GM12872 (cell line): ENCODE measurements around the gene TMBIM1.

Experiments
- CTCF ChIP-seq: IDR thresholded peaks from 3 replicates; pipeline ENCODE4 v1.5.1; 2011; ENCODE audit warnings: low read depth, mild to moderate bottlenecking, low read length, moderate library complexity; ENCODE audit not compliant: insufficient read depth

The TMBIM1 gene

GRCh38 chr2:218259099-218259961 lies 33.0 kb downstream of the TMBIM1 start:
- TF ChIP-seq CTCF = no peak

GRCh38 chr2:218257390-218257981 lies 34.8 kb downstream of the TMBIM1 start:
- TF ChIP-seq CTCF = peak; percentile 87

GRCh38 chr2:218256612-218257350 lies 35.5 kb downstream of the TMBIM1 start:
- TF ChIP-seq CTCF = no peak

GRCh38 chr2:218255446-218255845 lies 36.9 kb downstream of the TMBIM1 start:
- TF ChIP-seq CTCF = no peak

- no peak for TF ChIP-seq CTCF
Observed at GRCh38 chr2:218253232-218253625, 39.1 kb downstream of the TMBIM1 start.

- no peak for TF ChIP-seq CTCF
Observed at GRCh38 chr2:218252509-218253231, 39.6 kb downstream of the TMBIM1 start.

- TF ChIP-seq CTCF = no peak
Observed at GRCh38 chr2:218249691-218250090, 42.6 kb downstream of the TMBIM1 start.
